GM18526 (cell line): ENCODE results near the gene LRBA.

Experiments
- POLR2A ChIP-seq: IDR thresholded peaks from 3 replicates; pipeline ENCODE4 v1.6.1; 2011; ENCODE audit not compliant: insufficient read length; ENCODE audit errors: extremely low read depth

Gene LRBA

GRCh38 chr4:150884625-150885024 lies 130.5 kb downstream of the LRBA start:
- no peak for TF ChIP-seq POLR2A

GRCh38 chr4:150875367-150875766 lies 139.7 kb downstream of the LRBA start:
- TF ChIP-seq POLR2A, result no peak

GRCh38 chr4:150874338-150875226 lies 140.5 kb downstream of the LRBA start:
- TF ChIP-seq POLR2A, result no peak

- no peak for TF ChIP-seq POLR2A
Observed at GRCh38 chr4:150867148-150867547, 147.9 kb downstream of the LRBA start.

- TF ChIP-seq POLR2A, result no peak
Observed at GRCh38 chr4:150863456-150863855, 151.6 kb downstream of the LRBA start.

GRCh38 chr4:150862829-150863228 lies 152.3 kb downstream of the LRBA start:
- TF ChIP-seq POLR2A, result no peak

- no peak for TF ChIP-seq POLR2A
Observed at GRCh38 chr4:150859453-150859852, 155.6 kb downstream of the LRBA start.

GRCh38 chr4:150855981-150856510 lies 159.0 kb downstream of the LRBA start:
- no peak for TF ChIP-seq POLR2A

GRCh38 chr4:150854600-150854999 lies 160.5 kb downstream of the LRBA start:
- TF ChIP-seq POLR2A, result no peak

- no peak for TF ChIP-seq POLR2A
Observed at GRCh38 chr4:150853882-150854281, 161.2 kb downstream of the LRBA start.

- no peak for TF ChIP-seq POLR2A
Observed at GRCh38 chr4:150852216-150852615, 162.9 kb downstream of the LRBA start.

GRCh38 chr4:150849016-150849415 lies 166.1 kb downstream of the LRBA start:
- TF ChIP-seq POLR2A, result no peak

- no peak for TF ChIP-seq POLR2A
Observed at GRCh38 chr4:150828159-150828558, 186.9 kb downstream of the LRBA start.

GRCh38 chr4:150827226-150827625 lies 187.9 kb downstream of the LRBA start:
- no peak for TF ChIP-seq POLR2A

GRCh38 chr4:150826306-150826705 lies 188.8 kb downstream of the LRBA start:
- no peak for TF ChIP-seq POLR2A

GRCh38 chr4:150822407-150822806 lies 192.7 kb downstream of the LRBA start:
- TF ChIP-seq POLR2A, result no peak

GRCh38 chr4:150821641-150822040 lies 193.4 kb downstream of the LRBA start:
- no peak for TF ChIP-seq POLR2A

- TF ChIP-seq POLR2A, result no peak
Observed at GRCh38 chr4:150820409-150820808, 194.7 kb downstream of the LRBA start.
